ENCODE results near the gene ANKRD27. TPM values are rescaled to one million over a fixed set of nuclear protein-coding genes. Genes with fewer than 3 reads are reported as not detected.

ANKRD27 gene
- total RNA-seq, 2 experiments from 2014 or later = 16.5 to 17.6 TPM

DNA sequence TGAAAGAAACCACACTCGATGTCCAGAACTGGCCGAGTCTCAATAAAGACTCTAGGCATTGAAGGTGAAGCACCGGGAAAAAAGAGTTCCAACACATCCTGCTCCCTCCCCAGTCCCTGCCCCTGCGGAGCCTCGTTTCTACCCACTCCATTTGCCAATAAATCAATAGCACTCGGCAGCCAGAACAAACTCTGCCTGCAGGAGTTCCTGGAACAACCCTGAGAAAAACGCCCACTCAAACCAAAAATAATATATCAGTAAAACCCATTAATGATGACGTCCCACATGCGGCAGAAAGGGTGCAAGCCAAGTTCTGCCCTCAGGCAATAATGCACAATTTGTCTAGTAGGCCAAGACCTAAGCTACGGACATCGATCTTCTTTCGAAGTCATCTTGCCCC, 53.0 kb downstream of the ANKRD27 start:
- no peaks in the 10 kb centered on the region for H3K27me3 ChIP-seq (ENCODE audit: control insufficient read depth in 1 of 2, insufficient read depth in 2 of 2, low read length in 2 of 2)
- ATAC-seq (ENCODE audit: poor library complexity) (no peak), DNase-seq (no peak)
- no peak overlapping the region for H3K4me3 ChIP-seq (ENCODE audit: low read length)
- no peaks in the 10 kb centered on the region for H3K9me3 ChIP-seq (ENCODE audit: control insufficient read depth in 1 of 2, insufficient read depth in 1 of 2, low read length in 2 of 2)
- ChIA-PET POLR2A (no interaction called here), CTCF (no interaction called here)
- Mint-ChIP-seq H3K4me3 (no peak overlapping the region), H3K27ac (no peak overlapping the region), H3K4me1 (ENCODE audit: low read depth) (no peaks in the 10 kb centered on the region), H3K9me3 (no peaks in the 10 kb centered on the region), H3K27me3 (no peaks in the 10 kb centered on the region), H3K36me3 (ENCODE audit: low read depth) (peaks cover 81% of the 10 kb centered on the region)
- TF ChIP-seq, protein P1, sequence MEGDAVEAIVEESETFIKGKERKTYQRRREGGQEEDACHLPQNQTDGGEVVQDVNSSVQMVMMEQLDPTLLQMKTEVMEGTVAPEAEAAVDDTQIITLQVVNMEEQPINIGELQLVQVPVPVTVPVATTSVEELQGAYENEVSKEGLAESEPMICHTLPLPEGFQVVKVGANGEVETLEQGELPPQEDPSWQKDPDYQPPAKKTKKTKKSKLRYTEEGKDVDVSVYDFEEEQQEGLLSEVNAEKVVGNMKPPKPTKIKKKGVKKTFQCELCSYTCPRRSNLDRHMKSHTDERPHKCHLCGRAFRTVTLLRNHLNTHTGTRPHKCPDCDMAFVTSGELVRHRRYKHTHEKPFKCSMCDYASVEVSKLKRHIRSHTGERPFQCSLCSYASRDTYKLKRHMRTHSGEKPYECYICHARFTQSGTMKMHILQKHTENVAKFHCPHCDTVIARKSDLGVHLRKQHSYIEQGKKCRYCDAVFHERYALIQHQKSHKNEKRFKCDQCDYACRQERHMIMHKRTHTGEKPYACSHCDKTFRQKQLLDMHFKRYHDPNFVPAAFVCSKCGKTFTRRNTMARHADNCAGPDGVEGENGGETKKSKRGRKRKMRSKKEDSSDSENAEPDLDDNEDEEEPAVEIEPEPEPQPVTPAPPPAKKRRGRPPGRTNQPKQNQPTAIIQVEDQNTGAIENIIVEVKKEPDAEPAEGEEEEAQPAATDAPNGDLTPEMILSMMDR (IDR thresholded peaks at IDR 0.05) = no peak
- no peak overlapping the region for H3K27ac ChIP-seq (ENCODE audit: low read depth in 1 of 2, low read length in 2 of 2)
- peaks cover 65% of the 10 kb centered on the region for H3K36me3 ChIP-seq (ENCODE audit: insufficient read depth, low read length)
- no peaks in the 10 kb centered on the region for H3K4me1 ChIP-seq (ENCODE audit: insufficient read depth, low read length)
- intact Hi-C loops (cut with DNase I, micrococcal nuclease) = no loop called here

DNA sequence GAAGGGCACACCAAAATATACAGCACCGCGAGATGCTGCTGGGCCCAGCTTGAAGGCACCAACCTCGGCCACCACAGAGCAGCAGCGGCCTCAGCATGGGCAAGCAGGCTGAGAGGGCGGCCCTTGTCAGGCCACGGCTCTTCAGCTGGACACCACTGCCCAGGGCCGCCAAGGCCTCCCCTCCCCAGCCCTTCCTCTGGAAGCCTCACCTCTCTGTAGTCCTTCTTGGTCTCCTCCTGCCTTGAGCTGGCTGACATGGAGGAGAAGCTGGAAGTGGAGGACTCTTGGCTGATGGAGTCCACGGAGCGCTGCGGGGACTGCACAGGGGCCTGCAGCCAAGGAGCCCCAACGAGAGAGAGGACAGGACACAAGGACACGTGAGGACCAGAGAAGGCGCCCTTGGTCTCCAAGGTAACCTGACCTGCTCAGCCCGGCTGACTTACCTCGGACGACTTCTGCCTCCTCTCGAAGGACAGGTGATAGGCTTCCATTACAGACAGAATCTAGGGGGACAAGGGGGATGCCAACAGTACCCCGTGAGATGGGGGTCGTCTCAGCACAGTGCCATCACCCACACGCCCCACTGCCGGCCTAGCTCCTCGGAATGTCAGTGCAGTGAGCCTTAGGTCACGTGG, 55.8 kb downstream of the ANKRD27 start:
- Mint-ChIP-seq H3K36me3 (ENCODE audit: low read depth) (peaks cover 85% of the 10 kb centered on the region), H3K27me3 (no peaks in the 10 kb centered on the region), H3K4me3 (no peak overlapping the region), H3K4me1 (ENCODE audit: low read depth) (no peaks in the 10 kb centered on the region), H3K27ac (no peak overlapping the region), H3K9me3 (no peaks in the 10 kb centered on the region)
- intact Hi-C loops (cut with DNase I, micrococcal nuclease) = no loop called here
- ATAC-seq (ENCODE audit: poor library complexity) (no peak), DNase-seq (no peak)
- ChIA-PET POLR2A (no interaction called here), CTCF (no interaction called here)
- H3K36me3 ChIP-seq (ENCODE audit: insufficient read depth, low read length) = peaks cover 73% of the 10 kb centered on the region
- no peak overlapping the region for H3K4me3 ChIP-seq (ENCODE audit: low read length)
- TF ChIP-seq, protein P1 (IDR thresholded peaks at IDR 0.05) = no peak
- no peaks in the 10 kb centered on the region for H3K27me3 ChIP-seq (ENCODE audit: control insufficient read depth in 1 of 2, insufficient read depth in 2 of 2, low read length in 2 of 2)
- no peaks in the 10 kb centered on the region for H3K9me3 ChIP-seq (ENCODE audit: control insufficient read depth in 1 of 2, insufficient read depth in 1 of 2, low read length in 2 of 2)
- no peaks in the 10 kb centered on the region for H3K4me1 ChIP-seq (ENCODE audit: insufficient read depth, low read length)
- no peak overlapping the region for H3K27ac ChIP-seq (ENCODE audit: low read depth in 1 of 2, low read length in 2 of 2)

DNA sequence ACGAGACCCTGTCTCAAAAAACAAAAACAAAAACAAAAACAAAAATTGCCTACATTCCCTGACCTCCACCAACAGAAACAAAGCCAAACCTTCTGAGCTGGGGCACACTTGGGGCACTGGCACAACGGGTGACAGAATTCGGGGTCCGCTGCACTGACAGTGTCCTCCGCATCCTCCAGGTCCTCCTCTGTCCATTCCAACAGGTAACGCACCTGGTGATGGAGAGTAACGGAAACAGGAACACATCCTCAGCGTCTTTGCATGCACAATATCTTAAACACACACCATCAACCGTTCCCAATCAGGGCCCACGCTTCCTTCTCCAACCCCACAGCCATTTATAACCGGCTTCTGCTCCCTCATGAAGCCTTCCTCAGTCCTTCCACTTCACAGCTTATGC, 59.4 kb downstream of the ANKRD27 start:
- peaks cover 57% of the 10 kb centered on the region for H3K36me3 ChIP-seq (ENCODE audit: insufficient read depth, low read length)

More for the DNA sequence above, 59.4 kb downstream of the ANKRD27 start:
- intact Hi-C loops (cut with DNase I, micrococcal nuclease) = no loop called here
- Mint-ChIP-seq H3K4me3 (no peak overlapping the region), H3K27me3 (no peaks in the 10 kb centered on the region), H3K4me1 (ENCODE audit: low read depth) (no peaks in the 10 kb centered on the region), H3K27ac (no peak overlapping the region), H3K9me3 (no peaks in the 10 kb centered on the region), H3K36me3 (ENCODE audit: low read depth) (peaks cover 81% of the 10 kb centered on the region)
- ChIA-PET CTCF (no interaction called here), POLR2A (interaction anchor here (0.5 kb wide), 1 partner anchor 66 kb away, joined by 4 read pairs; no protein-coding TSS in a partner anchor)
- no peak overlapping the region for H3K27ac ChIP-seq (ENCODE audit: low read depth in 1 of 2, low read length in 2 of 2)
- DNase-seq = no peak
- H3K9me3 ChIP-seq (ENCODE audit: control insufficient read depth in 1 of 2, insufficient read depth in 1 of 2, low read length in 2 of 2) = no peaks in the 10 kb centered on the region
- no peaks in the 10 kb centered on the region for H3K27me3 ChIP-seq (ENCODE audit: control insufficient read depth in 1 of 2, insufficient read depth in 2 of 2, low read length in 2 of 2)
- TF ChIP-seq, protein P1 (IDR thresholded peaks at IDR 0.05) = no peak
- H3K4me1 ChIP-seq (ENCODE audit: insufficient read depth, low read length) = no peaks in the 10 kb centered on the region
- ATAC-seq (ENCODE audit: poor library complexity) = no peak
- H3K4me3 ChIP-seq (ENCODE audit: low read length) = no peak overlapping the region

Data from CD4-positive, alpha-beta T cell (primary cell).